ENCODE results near the gene STAT4.

STAT4 gene

DNA sequence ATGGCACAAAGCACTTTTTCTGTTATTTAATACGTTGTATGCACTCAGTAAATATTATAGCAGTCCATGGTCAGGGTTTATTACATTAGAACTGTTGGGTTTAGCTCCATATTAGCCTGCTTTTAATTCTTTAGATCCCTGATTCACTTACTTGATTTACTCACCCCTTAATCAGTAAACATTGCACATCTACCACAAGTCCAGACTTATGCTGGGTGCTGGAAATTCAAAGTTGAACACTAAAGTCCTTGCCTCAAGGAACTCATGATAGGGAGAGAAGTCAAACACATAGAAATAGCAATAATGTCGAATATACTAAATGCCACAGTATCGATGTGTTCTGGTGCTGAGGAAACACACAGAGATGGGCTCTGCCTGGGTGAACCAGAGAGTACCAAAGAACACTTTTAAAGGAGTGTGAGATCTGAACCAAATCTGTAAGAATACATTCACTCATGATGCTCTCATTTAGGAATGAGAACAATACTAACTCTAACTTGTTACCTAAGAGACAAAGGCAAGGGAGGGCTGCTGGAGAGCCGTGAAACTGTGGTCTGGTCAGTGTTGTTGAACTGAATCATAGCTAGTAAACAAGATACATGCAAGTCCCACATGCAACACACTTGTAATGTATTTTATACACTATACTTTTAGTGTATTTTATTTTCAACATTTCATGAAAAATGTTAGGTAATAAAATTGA, 4.9 kb downstream of the STAT4 start:
- Mint-ChIP-seq H3K27me3 (peaks cover 6% of the 10 kb centered on the region), H3K9me3 (no peaks in the 10 kb centered on the region), H3K4me3 (no peak overlapping the region), H3K36me3 (ENCODE audit: low read depth) (no peaks in the 10 kb centered on the region), H3K27ac (no peak overlapping the region), H3K4me1 (ENCODE audit: low read depth) (peaks cover 9% of the 10 kb centered on the region)
- intact Hi-C loops (cut with micrococcal nuclease) = no loop called here

DNA sequence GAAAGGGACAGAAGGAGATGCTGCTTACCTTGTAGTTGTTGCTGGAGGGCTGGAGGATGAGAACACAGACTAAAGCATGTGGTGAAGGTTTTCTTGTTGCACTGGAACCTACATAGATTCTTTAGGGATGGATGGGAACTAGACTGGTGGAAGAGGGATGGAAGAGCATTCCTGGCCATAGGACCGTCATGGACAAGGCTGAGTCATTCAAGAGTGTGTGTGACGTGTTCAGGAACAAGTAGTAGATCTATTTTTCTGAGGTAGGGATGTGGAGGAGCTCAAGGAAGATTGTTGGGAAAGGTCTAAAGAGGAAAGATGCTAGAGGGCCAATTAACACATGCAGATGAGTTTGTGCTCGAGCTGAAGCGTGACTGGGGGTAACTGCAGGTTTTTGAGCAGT, 6.6 kb downstream of the STAT4 start:
- no peak overlapping the region for H3K27ac Mint-ChIP-seq
- no peak overlapping the region for H3K4me3 Mint-ChIP-seq
- no peaks in the 10 kb centered on the region for H3K9me3 Mint-ChIP-seq
- H3K4me1 Mint-ChIP-seq (ENCODE audit: low read depth) = no peaks in the 10 kb centered on the region
- peaks cover 3% of the 10 kb centered on the region for H3K27me3 Mint-ChIP-seq
- no peaks in the 10 kb centered on the region for H3K36me3 Mint-ChIP-seq (ENCODE audit: low read depth)
- intact Hi-C loops (cut with micrococcal nuclease) = no loop called here

DNA sequence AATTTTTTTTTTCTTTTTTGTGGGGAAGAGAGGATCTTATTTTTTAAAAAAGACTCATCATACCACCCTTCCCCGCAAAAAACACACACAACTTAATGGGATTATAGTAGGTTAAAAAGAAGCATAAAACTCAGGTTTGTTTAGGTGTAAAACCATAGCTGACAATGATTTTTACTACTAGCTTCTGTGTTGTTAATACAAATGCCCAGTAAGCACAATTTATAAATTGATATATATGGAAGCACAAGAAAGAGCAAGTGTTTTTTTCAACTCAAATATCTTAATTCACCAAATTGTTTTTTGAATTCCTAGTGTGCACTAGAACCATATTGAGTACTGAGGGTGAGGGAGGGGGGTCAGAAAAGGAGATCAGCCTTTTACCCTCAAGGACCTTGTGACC, 7.0 kb downstream of the STAT4 start:
- no peaks in the 10 kb centered on the region for H3K9me3 Mint-ChIP-seq
- no peaks in the 10 kb centered on the region for H3K36me3 Mint-ChIP-seq (ENCODE audit: low read depth)
- H3K27ac Mint-ChIP-seq = no peak overlapping the region
- H3K27me3 Mint-ChIP-seq = peaks cover under 1% of the 10 kb centered on the region
- intact Hi-C loops (cut with micrococcal nuclease) = no loop called here
- no peaks in the 10 kb centered on the region for H3K4me1 Mint-ChIP-seq (ENCODE audit: low read depth)
- H3K4me3 Mint-ChIP-seq = no peak overlapping the region

DNA sequence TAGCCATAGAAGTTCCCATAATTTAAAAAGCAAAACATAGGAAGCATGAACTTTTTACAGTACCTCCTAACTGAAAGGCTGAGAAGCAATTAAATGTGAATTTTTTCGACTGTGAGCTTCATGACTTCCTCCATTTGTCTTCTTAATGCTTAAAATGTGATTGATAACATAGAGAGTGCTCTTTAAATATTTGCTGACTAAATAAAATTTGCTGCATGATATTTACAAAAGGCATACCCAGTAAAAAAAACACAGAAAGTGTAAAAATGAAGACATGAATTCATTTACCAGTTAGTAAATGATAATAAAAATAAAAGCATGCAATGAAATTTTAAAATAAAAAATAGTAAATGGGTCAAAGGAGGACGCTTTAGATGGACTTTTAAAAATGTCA, 21.9 kb downstream of the STAT4 start:
- Mint-ChIP-seq H3K4me1 (ENCODE audit: low read depth) (peaks cover 8% of the 10 kb centered on the region), H3K9me3 (peaks cover under 1% of the 10 kb centered on the region), H3K36me3 (ENCODE audit: low read depth) (no peaks in the 10 kb centered on the region), H3K4me3 (no peak overlapping the region), H3K27me3 (no peaks in the 10 kb centered on the region), H3K27ac (no peak overlapping the region)
- intact Hi-C loops (cut with micrococcal nuclease) = no loop called here

DNA sequence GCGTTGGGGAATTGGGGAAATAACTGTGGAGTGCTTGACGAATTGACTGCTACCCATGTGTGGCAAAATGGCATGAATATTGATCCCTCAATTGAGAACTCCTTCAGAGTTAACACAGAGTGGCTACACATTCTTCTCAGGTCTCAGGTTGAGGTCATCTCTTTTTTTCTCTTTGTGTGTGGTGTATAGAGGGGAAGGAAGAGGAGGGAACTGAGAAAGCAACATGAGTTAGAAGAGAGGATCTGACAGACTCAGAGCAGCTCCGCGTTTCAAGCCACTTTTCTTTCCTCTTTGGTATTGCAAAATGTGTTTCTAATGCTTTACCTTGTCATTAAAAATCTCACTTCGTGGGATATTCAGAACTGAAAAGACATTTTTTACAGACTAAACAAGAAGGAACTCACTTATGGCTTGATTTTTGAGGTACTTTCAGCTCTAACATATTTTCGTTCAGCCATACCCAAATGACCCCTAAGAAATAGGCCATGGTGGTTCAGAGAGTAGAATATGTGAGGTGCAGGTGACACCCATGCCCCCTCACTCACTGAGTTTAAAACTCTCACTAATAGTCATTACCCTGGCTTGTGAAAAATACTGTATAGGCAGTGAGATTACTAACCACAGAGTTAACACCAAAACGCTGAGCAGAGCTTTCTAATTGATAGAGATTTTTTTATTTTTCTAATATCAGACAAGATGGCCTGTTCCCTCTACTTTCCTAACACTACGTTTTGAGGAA, 22.5 kb downstream of the STAT4 start:
- Mint-ChIP-seq H3K9me3 (no peaks in the 10 kb centered on the region), H3K4me1 (ENCODE audit: low read depth) (peaks cover 8% of the 10 kb centered on the region), H3K27ac (no peak overlapping the region), H3K4me3 (no peak overlapping the region), H3K27me3 (no peaks in the 10 kb centered on the region), H3K36me3 (ENCODE audit: low read depth) (no peaks in the 10 kb centered on the region)
- intact Hi-C loops (cut with micrococcal nuclease) = no loop called here

DNA sequence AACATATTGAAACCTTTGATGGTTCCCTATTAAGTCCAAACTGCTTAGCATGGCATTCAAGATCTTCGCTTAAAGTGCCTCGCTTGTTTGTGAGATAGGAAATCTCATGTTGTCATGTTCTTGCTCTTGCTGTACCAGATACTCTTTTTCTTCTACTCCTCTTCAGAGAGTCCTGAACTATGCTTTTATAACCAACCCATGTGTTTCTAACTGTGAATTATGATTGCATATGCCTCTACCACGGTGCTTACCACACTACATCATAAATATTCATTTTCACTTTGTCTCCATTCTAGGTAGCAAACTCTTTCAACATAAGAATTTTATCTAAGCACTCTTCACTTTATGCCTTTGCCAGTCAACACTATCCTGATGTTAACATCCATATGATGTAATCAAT, 23.6 kb downstream of the STAT4 start:
- intact Hi-C loops (cut with micrococcal nuclease) = no loop called here
- no peaks in the 10 kb centered on the region for H3K36me3 Mint-ChIP-seq (ENCODE audit: low read depth)

DNA sequence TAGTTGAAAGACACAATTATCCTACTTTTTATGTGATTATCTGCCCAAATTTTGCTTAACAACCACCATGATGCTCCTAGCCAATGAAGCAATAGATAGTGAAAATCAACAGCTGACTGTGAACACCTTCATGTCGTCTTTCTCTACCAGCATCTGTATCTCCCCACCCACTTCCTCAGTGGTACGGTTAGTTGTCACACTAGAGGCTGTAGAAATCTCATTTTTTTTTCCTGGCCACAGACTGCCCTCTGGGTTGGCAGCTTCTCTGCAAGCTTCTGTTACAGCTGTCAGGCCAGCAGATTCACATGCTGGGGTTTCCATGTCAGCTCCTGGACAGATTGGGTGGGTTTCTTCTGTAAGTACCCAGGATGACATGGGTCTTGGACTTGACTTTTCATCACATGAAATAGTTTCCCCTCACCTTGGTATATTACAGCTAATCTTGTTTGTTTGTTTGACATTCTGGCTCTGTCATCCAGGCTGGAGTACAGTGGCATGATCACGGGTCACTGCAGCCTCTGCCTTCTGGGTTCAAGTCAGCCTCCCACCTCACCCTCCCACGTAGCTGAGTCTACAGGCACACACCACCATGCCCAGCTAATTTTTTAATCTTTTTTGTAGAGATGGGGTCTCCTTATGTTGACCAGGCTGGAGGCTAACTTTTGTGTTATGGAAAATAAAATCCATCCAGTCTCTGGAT, 24.3 kb downstream of the STAT4 start:
- Mint-ChIP-seq H3K4me1 (ENCODE audit: low read depth) (peaks cover 8% of the 10 kb centered on the region), H3K9me3 (no peaks in the 10 kb centered on the region), H3K36me3 (ENCODE audit: low read depth) (no peaks in the 10 kb centered on the region), H3K4me3 (no peak overlapping the region), H3K27ac (no peak overlapping the region), H3K27me3 (no peaks in the 10 kb centered on the region)
- intact Hi-C loops (cut with micrococcal nuclease) = no loop called here

More for the DNA sequence above, 23.6 kb downstream of the STAT4 start:
- Mint-ChIP-seq H3K27ac (no peak overlapping the region), H3K4me3 (no peak overlapping the region), H3K9me3 (no peaks in the 10 kb centered on the region), H3K4me1 (ENCODE audit: low read depth) (peaks cover 8% of the 10 kb centered on the region), H3K27me3 (no peaks in the 10 kb centered on the region)

DNA sequence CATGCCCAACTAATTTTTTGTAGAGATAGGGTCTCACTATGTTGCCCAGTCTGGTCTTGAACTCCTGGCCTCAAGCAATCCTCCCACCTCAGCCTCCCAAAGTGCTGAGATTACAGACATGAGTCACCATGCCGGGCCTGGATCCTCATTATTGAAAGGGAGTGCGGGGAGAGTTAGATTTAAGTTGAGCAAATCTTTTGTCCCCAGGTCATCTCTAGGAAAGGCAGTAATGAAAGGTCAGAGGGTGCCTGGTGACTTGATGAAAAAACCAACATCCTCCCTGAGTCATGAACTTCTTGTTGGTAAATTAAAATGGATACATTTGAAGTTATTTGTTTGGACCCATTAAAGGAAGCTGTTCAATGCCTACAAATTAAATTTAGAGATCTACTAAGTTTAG, 25.1 kb downstream of the STAT4 start:
- Mint-ChIP-seq H3K27me3 (no peaks in the 10 kb centered on the region), H3K4me1 (ENCODE audit: low read depth) (peaks cover 8% of the 10 kb centered on the region), H3K4me3 (no peak overlapping the region), H3K9me3 (no peaks in the 10 kb centered on the region), H3K27ac (no peak overlapping the region), H3K36me3 (ENCODE audit: low read depth) (no peaks in the 10 kb centered on the region)
- intact Hi-C loops (cut with micrococcal nuclease) = no loop called here

DNA sequence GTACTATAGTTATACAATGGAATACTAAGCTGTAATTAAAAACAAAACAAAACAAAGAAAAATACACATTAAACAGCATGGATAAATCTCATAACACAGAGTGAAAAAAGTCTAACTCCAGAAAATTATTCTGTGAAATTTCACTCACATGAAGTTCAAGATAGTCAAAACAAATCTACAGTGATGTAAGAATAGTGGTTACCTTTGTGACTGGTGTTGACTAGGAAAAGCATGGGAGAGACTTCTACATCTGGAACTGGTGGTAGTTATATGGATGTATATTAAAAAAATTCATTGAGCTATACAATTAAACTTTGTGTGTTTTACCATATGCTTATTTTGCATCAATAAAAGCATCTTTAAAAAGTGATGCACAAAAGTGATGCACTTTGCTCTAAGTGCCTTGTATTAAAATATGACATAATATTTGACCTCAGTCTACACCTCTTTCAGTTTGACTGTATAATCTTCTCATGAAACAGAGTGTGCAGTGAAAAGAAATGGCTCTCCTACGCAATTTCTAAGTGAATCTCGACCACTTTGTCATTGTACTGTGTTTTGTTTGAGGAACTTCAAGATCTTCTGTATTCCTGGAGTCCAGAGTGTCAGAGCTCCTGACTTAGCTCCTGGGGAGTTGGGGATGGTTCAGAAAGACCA, 28.0 kb downstream of the STAT4 start:
- Mint-ChIP-seq H3K9me3 (no peaks in the 10 kb centered on the region), H3K27ac (no peak overlapping the region), H3K4me1 (ENCODE audit: low read depth) (peaks cover under 1% of the 10 kb centered on the region), H3K27me3 (no peaks in the 10 kb centered on the region), H3K36me3 (ENCODE audit: low read depth) (no peaks in the 10 kb centered on the region), H3K4me3 (no peak overlapping the region)
- intact Hi-C loops (cut with micrococcal nuclease) = no loop called here

DNA sequence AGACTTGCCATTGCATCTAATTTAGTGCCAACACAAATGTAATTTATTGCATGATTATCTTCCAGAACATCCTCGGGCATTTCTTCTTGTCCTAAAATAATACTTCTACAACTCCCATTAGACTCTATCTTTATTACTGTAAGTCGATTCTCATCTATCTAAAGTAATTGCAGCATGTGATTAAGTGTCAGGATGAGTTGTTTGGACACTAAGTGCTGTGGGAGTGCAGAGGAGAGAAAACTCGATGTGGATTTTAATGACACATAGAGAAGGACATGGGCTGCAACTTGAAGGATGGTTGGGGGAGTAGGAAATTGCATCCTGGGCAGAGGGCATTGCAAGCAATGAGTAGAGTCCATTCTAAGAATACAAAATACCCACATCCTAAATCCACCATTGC, 33.5 kb downstream of the STAT4 start:
- Mint-ChIP-seq H3K27ac (no peak overlapping the region), H3K4me1 (ENCODE audit: low read depth) (peaks cover 6% of the 10 kb centered on the region), H3K36me3 (ENCODE audit: low read depth) (no peaks in the 10 kb centered on the region), H3K4me3 (no peak overlapping the region), H3K27me3 (no peaks in the 10 kb centered on the region), H3K9me3 (no peaks in the 10 kb centered on the region)
- intact Hi-C loops (cut with micrococcal nuclease) = no loop called here

DNA sequence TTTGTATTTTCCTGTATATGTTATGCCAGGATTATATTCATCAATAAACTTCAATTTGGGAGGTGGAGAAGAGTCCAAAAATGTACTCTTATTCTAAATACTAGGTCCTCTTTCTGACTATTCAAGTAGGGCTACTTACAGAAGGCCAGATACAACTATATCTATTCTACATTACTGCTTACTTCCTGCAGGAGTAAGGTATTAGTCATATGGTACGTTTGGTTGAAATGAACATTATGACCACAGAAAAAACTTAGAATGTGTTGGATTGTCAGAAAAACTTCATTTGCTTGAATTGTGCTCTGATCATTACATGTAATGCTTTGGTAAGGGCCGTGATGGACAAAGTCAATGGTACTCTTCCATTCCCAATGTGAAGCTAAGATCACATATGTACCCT, 35.0 kb downstream of the STAT4 start:
- Mint-ChIP-seq H3K27ac (no peak overlapping the region), H3K36me3 (ENCODE audit: low read depth) (no peaks in the 10 kb centered on the region), H3K9me3 (no peaks in the 10 kb centered on the region), H3K4me3 (no peak overlapping the region), H3K4me1 (ENCODE audit: low read depth) (peaks cover 6% of the 10 kb centered on the region), H3K27me3 (no peaks in the 10 kb centered on the region)
- intact Hi-C loops (cut with micrococcal nuclease) = no loop called here

DNA sequence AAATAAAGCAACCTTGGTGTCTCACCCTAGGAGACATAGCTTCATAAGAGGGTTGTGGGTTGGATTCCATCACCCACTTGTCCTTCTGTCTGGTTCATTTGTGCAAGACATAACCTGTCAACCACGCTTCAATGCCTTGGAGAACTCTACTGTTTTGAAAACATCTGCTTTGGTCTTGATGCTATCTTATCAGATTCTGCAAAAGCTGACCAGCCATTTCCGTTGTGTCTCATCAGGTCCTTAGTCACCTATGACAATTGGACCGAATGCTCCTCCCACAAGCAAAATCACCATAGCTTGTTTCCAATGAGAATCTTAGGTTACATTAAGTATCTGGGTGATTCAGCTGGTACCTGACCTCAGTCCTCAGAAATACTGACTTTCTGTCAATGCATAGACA, 35.4 kb downstream of the STAT4 start:
- H3K9me3 Mint-ChIP-seq = no peaks in the 10 kb centered on the region
- peaks cover 6% of the 10 kb centered on the region for H3K4me1 Mint-ChIP-seq (ENCODE audit: low read depth)
- H3K27me3 Mint-ChIP-seq = no peaks in the 10 kb centered on the region
- intact Hi-C loops (cut with micrococcal nuclease) = no loop called here
- no peak overlapping the region for H3K27ac Mint-ChIP-seq
- no peak overlapping the region for H3K4me3 Mint-ChIP-seq
- no peaks in the 10 kb centered on the region for H3K36me3 Mint-ChIP-seq (ENCODE audit: low read depth)

DNA sequence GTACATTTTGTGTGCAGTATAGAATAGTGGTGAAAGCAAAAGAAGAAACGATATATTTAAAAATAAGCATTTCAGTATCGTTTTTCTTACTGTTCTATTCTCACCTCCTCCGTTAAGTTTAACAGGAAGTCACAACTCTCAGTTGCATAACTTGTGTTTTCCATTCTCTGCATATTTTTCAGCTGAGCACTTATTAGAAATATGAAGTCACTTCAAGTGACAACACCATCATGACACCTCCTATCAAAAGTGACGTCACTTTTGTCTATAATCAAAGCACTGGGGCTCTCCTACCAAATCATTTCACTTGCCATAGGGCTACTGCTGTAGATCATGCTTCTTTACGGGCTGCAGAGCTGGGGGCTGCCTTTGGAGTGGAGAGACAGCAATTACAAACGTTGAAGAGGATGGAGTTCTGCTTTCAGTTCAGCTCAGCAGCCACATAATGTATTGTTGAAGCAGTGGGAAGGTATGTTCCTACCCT, 36.3 kb downstream of the STAT4 start:
- no peaks in the 10 kb centered on the region for H3K36me3 Mint-ChIP-seq (ENCODE audit: low read depth)
- H3K27ac Mint-ChIP-seq = peak overlapping the region; percentile 46
- peak overlapping the region; percentile 30 for H3K4me3 Mint-ChIP-seq
- H3K27me3 Mint-ChIP-seq = no peaks in the 10 kb centered on the region
- intact Hi-C loops (cut with micrococcal nuclease) = no loop called here
- H3K9me3 Mint-ChIP-seq = no peaks in the 10 kb centered on the region
- H3K4me1 Mint-ChIP-seq (ENCODE audit: low read depth) = peaks cover 6% of the 10 kb centered on the region

DNA sequence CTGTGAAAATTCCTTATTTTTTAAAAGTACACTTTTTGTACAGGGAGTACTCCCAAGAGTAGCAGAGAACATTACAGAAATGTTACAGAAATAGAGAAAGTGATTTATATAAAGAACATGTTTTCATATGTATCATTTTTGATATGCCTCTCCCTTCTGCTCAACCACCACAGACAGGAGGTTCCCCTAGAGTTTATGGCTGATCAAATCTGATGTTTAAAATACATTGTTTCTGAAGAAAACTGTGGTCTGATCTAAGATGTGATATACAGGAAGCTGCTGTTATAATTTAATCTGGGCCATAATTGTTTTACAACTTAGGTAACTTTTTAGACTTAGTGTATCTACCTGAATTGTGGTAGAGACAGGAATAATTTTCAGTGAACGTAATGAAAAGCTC, 37.0 kb downstream of the STAT4 start:
- intact Hi-C loops (cut with micrococcal nuclease) = no loop called here
- no peak overlapping the region for H3K4me3 Mint-ChIP-seq

More for the DNA sequence above, 37.0 kb downstream of the STAT4 start:
- Mint-ChIP-seq H3K27ac (no peak overlapping the region), H3K4me1 (ENCODE audit: low read depth) (peaks cover 6% of the 10 kb centered on the region), H3K27me3 (no peaks in the 10 kb centered on the region), H3K36me3 (ENCODE audit: low read depth) (no peaks in the 10 kb centered on the region), H3K9me3 (no peaks in the 10 kb centered on the region)

Data from dendritic cell treated with granulocyte-macrophage colony-stimulating factor and Interleukin-4, amounts not matched to agents 40 ng/mL and 50 ng/mL, for 4 days (primary cell).